Loucy (cell line): ENCODE data around the gene PTMA.

Source experiments
- H2AFZ ChIP-seq: fragments of 200-600 bp; sonication (generic); 2 replicates; pipeline ENCODE4 v1.6.0; 2016; ENCODE audit warnings: antibody characterized with exemption, mild to moderate bottlenecking, low read length, moderate library complexity
- H3F3A ChIP-seq: fragments of 200-600 bp; 2 replicates; pipeline ENCODE4 v1.6.0; 2016; ENCODE audit warnings: antibody characterized with exemption, low read depth, mild to moderate bottlenecking
- H3K27me3 ChIP-seq: fragments of 200-600 bp; sonication (generic); 2 replicates; pipeline ENCODE4 v1.6.1; 2014; ENCODE audit warnings: low read length, mild to moderate bottlenecking; ENCODE audit not compliant: insufficient read depth, poor library complexity, severe bottlenecking
- H3K36me3 ChIP-seq: fragments of 200-600 bp; sonication (generic); 2 replicates; pipeline ENCODE4 v1.6.1; 2016; ENCODE audit warnings: low read length; ENCODE audit not compliant: insufficient read depth
- H3K4me1 ChIP-seq: fragments of 200-600 bp; sonication (generic); 2 replicates; pipeline ENCODE4 v1.5.1; 2014; ENCODE audit warnings: low read length, mild to moderate bottlenecking; ENCODE audit not compliant: insufficient read depth, poor library complexity, severe bottlenecking
- H3K4me2 ChIP-seq: fragments of 200-600 bp; sonication (generic); 2 replicates; pipeline ENCODE4 v1.6.0; 2014; ENCODE audit warnings: antibody characterized with exemption, low read length, low read depth, mild to moderate bottlenecking; ENCODE audit not compliant: poor library complexity, severe bottlenecking
- H3K4me3 ChIP-seq: fragments of 200-600 bp; sonication (generic); 2 replicates; pipeline ENCODE4 v1.5.1; 2014; ENCODE audit warnings: low read length, mild to moderate bottlenecking, mixed read lengths; ENCODE audit not compliant: poor library complexity, severe bottlenecking
- H3K79me2 ChIP-seq: fragments of 200-600 bp; sonication (generic); 2 replicates; pipeline ENCODE4 v1.6.1; 2014; ENCODE audit warnings: low read length; ENCODE audit not compliant: insufficient read depth
- H3K9ac ChIP-seq: fragments of 200-600 bp; sonication (generic); 2 replicates; pipeline ENCODE4 v1.6.0; 2014; ENCODE audit warnings: mild to moderate bottlenecking, low read depth, low read length, moderate library complexity; ENCODE audit not compliant: poor library complexity, severe bottlenecking
- H3K9me2 ChIP-seq: fragments of 200-600 bp; sonication (generic); replicated peaks from 2 replicates; pipeline ENCODE4 v1.6.1; 2016; ENCODE audit warnings: low read depth, low read length, mixed read lengths
- H3K9me3 ChIP-seq: fragments of 200-600 bp; sonication (generic); 2 replicates; pipeline ENCODE4 v1.6.1; 2014; ENCODE audit warnings: mild to moderate bottlenecking, antibody characterized with exemption, low read length, low read depth; ENCODE audit not compliant: insufficient read depth
- H4K20me1 ChIP-seq: fragments of 200-600 bp; sonication (generic); 2 replicates; pipeline ENCODE4 v1.6.0; 2014; ENCODE audit warnings: antibody characterized with exemption, low read length, mild to moderate bottlenecking; ENCODE audit not compliant: insufficient read depth, poor library complexity, severe bottlenecking
- CTCF ChIP-seq: fragments of 200-600 bp; sonication (generic); conservative IDR thresholded peaks from 2 replicates; pipeline ENCODE4 v1.5.1; 2014; ENCODE audit warnings: mild to moderate bottlenecking, antibody characterized with exemption, low read length
- EZH2phosphoT487 ChIP-seq: fragments of 200-600 bp; IDR thresholded peaks from 2 replicates; pipeline ENCODE4 v1.6.1; 2018; ENCODE audit warnings: antibody characterized with exemption, mild to moderate bottlenecking, moderate library complexity, borderline replicate concordance

Gene PTMA

GRCh38 chr2:231685349-231686191 is 22.8 kb upstream of the PTMA start:
- no peaks in the 10 kb centered on the region for H3K36me3 ChIP-seq
- H2AFZ ChIP-seq = no peak overlapping the region; the same call in 1 of the 2 replicates
- TF ChIP-seq EZH2phosphoT487 (no peak), CTCF (peak; percentile 73)
- H3K27me3 ChIP-seq = no peaks in the 10 kb centered on the region
- peak overlapping the region; percentile 68 for H3K4me3 ChIP-seq
- H3K9me2 ChIP-seq = no peaks in the 10 kb centered on the region
- H4K20me1 ChIP-seq = no peaks in the 10 kb centered on the region
- H3K9me3 ChIP-seq = no peaks in the 10 kb centered on the region
- peak overlapping the region; percentile 90 for H3K4me2 ChIP-seq
- H3K9ac ChIP-seq = peak overlapping the region; percentile 95
- peaks cover 30% of the 10 kb centered on the region for H3K79me2 ChIP-seq
- H3K4me1 ChIP-seq = peaks cover 10% of the 10 kb centered on the region
- H3F3A ChIP-seq = no peaks in the 10 kb centered on the region

- no peaks in the 10 kb centered on the region for H3K27me3 ChIP-seq
- no peaks in the 10 kb centered on the region for H4K20me1 ChIP-seq
- H3K9me3 ChIP-seq = no peaks in the 10 kb centered on the region
- H3K9ac ChIP-seq = peak overlapping the region; percentile 95
- H3K4me1 ChIP-seq = peaks cover 10% of the 10 kb centered on the region
- H2AFZ ChIP-seq = peak overlapping the region; percentile 79; the same call in 1 of the 2 replicates
- peak overlapping the region; percentile 87 for H3K4me3 ChIP-seq
- H3K79me2 ChIP-seq = peaks cover 30% of the 10 kb centered on the region
- no peak for TF ChIP-seq EZH2phosphoT487
- TF ChIP-seq CTCF = no peak
- no peaks in the 10 kb centered on the region for H3K9me2 ChIP-seq
- no peaks in the 10 kb centered on the region for H3K36me3 ChIP-seq
- no peaks in the 10 kb centered on the region for H3F3A ChIP-seq
- H3K4me2 ChIP-seq = peak overlapping the region; percentile 90
These were observed 21.9 kb upstream of the PTMA start for GRCh38 chr2:231686192-231687100.

GRCh38 chr2:231687133-231687852 is 21.0 kb upstream of the PTMA start:
- Histone ChIP-seq H3K4me2 (peak overlapping the region; percentile 90), H3K79me2 (peaks cover 30% of the 10 kb centered on the region), H3K9me3 (no peaks in the 10 kb centered on the region), H3K27me3 (no peaks in the 10 kb centered on the region), H2AFZ (peak overlapping the region; percentile 79), H3K4me3 (peak overlapping the region; percentile 87), H3K36me3 (no peaks in the 10 kb centered on the region), H3K9me2 (no peaks in the 10 kb centered on the region), H3K4me1 (peaks cover 10% of the 10 kb centered on the region), H3K9ac (peak overlapping the region; percentile 95), H3F3A (no peaks in the 10 kb centered on the region), H4K20me1 (no peaks in the 10 kb centered on the region)
- TF ChIP-seq EZH2phosphoT487 (no peak), CTCF (peak; percentile 84)
